Pancreas (tissue), 10 donors: ENCODE results near the gene DNAH12. TPM values are rescaled to one million over a fixed set of nuclear protein-coding genes. Genes with fewer than 3 reads are reported as not detected.

Experiments used
- ATAC-seq, 4 donors: fragments of 200-7000 bp; cut with Tn5 transposase; one replicate each; pipeline versions ENCODE4 v1.8.0 to v1.9.1; 2020; ENCODE audit warnings: mild to moderate bottlenecking in 4 of 4, moderate library complexity in 4 of 4
- DNase-seq, 6 donors: peaks; one replicate each; pipeline ENCODE4 v3.0.0-alpha.2; 2020
- FAIRE-seq: peaks from 2 replicates; lab custom pipeline; 2012; peaks lifted over from hg19 to GRCh38; lab: Jason Lieb, UNC
- H3K27ac ChIP-seq, 4 donors: fragments of 200-600 bp; sonication (generic); 1 replicate in 3 of 4; 2 replicates in 1 of 4; pipeline versions ENCODE4 v1.5.0 to v1.8.0; 2020
- H3K27me3 ChIP-seq, 4 donors: fragments of 200-600 bp; one replicate each; pipeline ENCODE4 v1.8.0; 2021
- H3K36me3 ChIP-seq, 3 donors: fragments of 200-600 bp; sonication (generic) in 1 of 3; one replicate each; pipeline versions ENCODE4 v1.5.0 to v1.8.0; 2020 to 2021
- H3K4me1 ChIP-seq, 3 donors: fragments of 200-600 bp; one replicate each; pipeline ENCODE4 v1.8.0; 2021
- H3K4me3 ChIP-seq, 4 donors: fragments of 200-600 bp; sonication (generic) in 2 of 4; one replicate each; pipeline versions ENCODE4 v1.5.0 to v1.8.0; 2020 to 2021
- H3K9me3 ChIP-seq, 4 donors: fragments of 200-600 bp; one replicate each; pipeline ENCODE4 v1.8.0; 2021
- CTCF ChIP-seq, 4 donors: fragments of 200-600 bp; sonication (generic) in 3 of 4; IDR thresholded peaks; one replicate each; pipeline versions ENCODE4 v1.5.0 to v1.8.0; 2021; ENCODE audit warnings: antibody characterized with exemption in 4 of 4
- WGBS, 2 donors: extraction: QIAGEN DNeasy Blood & Tissue Kit; methylation state at CpG; one replicate each; pipeline ENCODE4 v1.1.7; 2013; 5-methylcytosine and 5-hydroxymethylcytosine counted together
- intact Hi-C, 3 donors: fragments of 100-400 bp; cut with DNase I; formaldehyde crosslinking; loops; one replicate each; pipeline versions ENCODE4 v1.11.1 to v1.14.2; 2022
- polyA plus RNA-seq, 2 donors: library from polyadenylated mRNA; stranded (reverse); fragments of 200-250 nt; gene quantifications; one replicate each; pipeline ENCODE4 v1.2.3, GENCODE V29; 2013
- total RNA-seq, 6 donors: library from RNA; stranded (reverse); fragmentation: NEBNext Ultra II Directional in 4 of 6; extraction: Animal tissue kit (Norgen Biotek cat#: 25700) in 4 of 6; gene quantifications; one replicate each; pipeline versions ENCODE4 v1.2.1 to v1.2.4, GENCODE V29; 2021 to 2023
- donor health status: healthy with polysubstance abuse.
- donor health status: DM: no; HTN: no; CAD: no; lungs with moderate emphysema.
- donor health status: DM: no; HTN: no; CAD: no.
- donor health status: control.
- donor health status: control.
- donor health status: Bipolar disorder and iron deficiency.
- donor health status: DM: yes; HTN: yes; CAD: no.
- donor health status: DM: no; HTN: no; CAD: no.
- donor health status: DM: no; HTN: no; CAD: no.
- donor health status: DM: yes; HTN: yes; CAD: no.

DNAH12 gene
- total and polyA plus RNA-seq, 8 donors = 0.38 to 6.1 (median 0.90) TPM

- Histone ChIP-seq H3K4me3 (no peak overlapping the region), H3K27ac (no peak overlapping the region), H3K36me3 (peaks cover 0 to 11% (median 4%) of the 10 kb centered on the region in 3 donors), H3K4me1 (no peaks in the 10 kb centered on the region), H3K27me3 (no peaks in the 10 kb centered on the region), H3K9me3 (no peaks in the 10 kb centered on the region)
- no peak for FAIRE-seq
- intact Hi-C loops = no loop called here
- no peak for TF ChIP-seq CTCF (IDR thresholded peaks at IDR 0.05)
- ATAC-seq = no peak
- no peak for DNase-seq
- 97 to 99% methylated on average over 6 of the region's 6 CpGs for WGBS, 2 donors
Observed at GRCh38 chr3:57274845-57275244, 269.3 kb downstream of the DNAH12 start.

DNA sequence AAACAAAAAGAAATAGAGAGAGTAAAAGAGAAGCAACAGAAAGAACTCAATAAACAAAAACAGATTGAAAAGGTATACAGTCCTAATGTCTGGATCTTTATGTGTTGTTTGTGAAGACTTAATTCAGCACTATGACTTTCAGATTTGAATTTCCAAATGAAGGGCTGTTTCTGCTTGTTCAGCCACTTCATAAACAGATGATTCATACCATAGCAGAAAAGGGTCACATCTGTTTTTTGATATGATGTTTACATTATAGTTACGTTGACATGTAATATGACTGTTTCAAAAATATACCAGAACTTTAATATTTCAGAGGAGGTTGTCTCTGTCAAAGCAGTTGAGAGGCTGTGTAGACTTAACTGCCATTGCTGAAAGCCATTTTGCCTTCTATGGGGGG, 275.7 kb downstream of the DNAH12 start:
- H3K4me1 ChIP-seq = no peaks in the 10 kb centered on the region
- no peaks in the 10 kb centered on the region for H3K27me3 ChIP-seq
- no peak for ATAC-seq
- H3K9me3 ChIP-seq = no peaks in the 10 kb centered on the region
- H3K36me3 ChIP-seq = peaks cover 0 to 37% (median 16%) of the 10 kb centered on the region in 3 donors
- no peak for FAIRE-seq
- no peak overlapping the region for H3K27ac ChIP-seq
- H3K4me3 ChIP-seq = no peak overlapping the region
- no peak for TF ChIP-seq CTCF (IDR thresholded peaks at IDR 0.05)
- 95 to 98% methylated on average over 1 of the region's 1 CpG for WGBS, 2 donors
- intact Hi-C loops = no loop called here
- DNase-seq = no peak

- WGBS, 2 donors = 93 to 94% methylated on average over 3 of the region's 3 CpGs
- H3K4me1 ChIP-seq = no peaks in the 10 kb centered on the region
- no peak overlapping the region for H3K4me3 ChIP-seq
- no peak for DNase-seq
- H3K27ac ChIP-seq = no peak overlapping the region
- H3K9me3 ChIP-seq = no peaks in the 10 kb centered on the region
- intact Hi-C loops = no loop called here
- no peak for TF ChIP-seq CTCF (IDR thresholded peaks at IDR 0.05)
- no peak for FAIRE-seq
- no peaks in the 10 kb centered on the region for H3K27me3 ChIP-seq
- peaks cover 0 to 59% (median 31%) of the 10 kb centered on the region in 3 donors for H3K36me3 ChIP-seq
- no peak for ATAC-seq
Observed at GRCh38 chr3:57261929-57262328, 282.2 kb downstream of the DNAH12 start.

DNA sequence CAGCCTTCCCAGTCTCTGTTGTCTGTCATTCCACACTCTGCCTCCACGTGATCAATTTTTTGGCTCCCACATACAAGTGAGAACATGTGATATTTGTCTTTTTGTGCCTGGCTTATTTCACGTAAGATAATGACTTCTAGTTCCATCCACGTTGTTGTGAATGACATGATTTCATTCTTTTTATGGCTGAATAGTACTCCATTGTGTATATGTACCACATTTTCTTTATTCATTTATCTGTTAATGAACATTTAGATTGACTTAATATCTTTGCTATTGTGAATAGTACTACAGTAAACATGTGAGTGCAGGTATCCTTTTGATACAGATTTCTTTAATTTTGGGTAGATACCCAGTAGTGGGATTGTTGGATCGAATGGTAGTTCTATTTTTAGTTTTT, 283.0 kb downstream of the DNAH12 start:
- Histone ChIP-seq H3K4me1 (no peaks in the 10 kb centered on the region), H3K9me3 (no peaks in the 10 kb centered on the region), H3K27me3 (no peaks in the 10 kb centered on the region), H3K27ac (no peak overlapping the region), H3K36me3 (peaks cover 0 to 61% (median 31%) of the 10 kb centered on the region in 3 donors), H3K4me3 (no peak overlapping the region)
- DNase-seq = no peak
- no peak for TF ChIP-seq CTCF (IDR thresholded peaks at IDR 0.05)
- WGBS, 2 donors = 70 to 72% methylated on average over 4 of the region's 4 CpGs
- ATAC-seq = no peak
- intact Hi-C loops = no loop called here
- no peak for FAIRE-seq

DNA sequence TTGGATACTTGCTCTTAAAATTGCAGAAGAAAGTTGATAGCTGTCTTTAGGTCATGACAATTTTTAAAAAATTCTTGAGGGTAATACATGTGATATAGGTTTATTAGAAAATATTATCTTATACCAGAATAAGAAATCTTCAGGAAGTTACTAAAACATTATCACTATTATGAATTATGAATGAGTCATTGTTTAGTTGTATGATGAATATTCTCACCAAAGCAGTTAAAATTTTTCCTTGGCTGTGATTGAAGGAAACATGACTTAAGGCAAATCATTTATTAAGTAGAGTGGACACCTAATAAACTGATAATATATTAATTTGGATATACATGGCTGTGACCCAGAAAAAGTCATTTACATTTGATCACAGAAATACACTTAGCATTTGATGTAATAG, 286.5 kb downstream of the DNAH12 start:
- DNase-seq = no peak
- ATAC-seq = no peak
- Histone ChIP-seq H3K4me1 (peaks cover 0 to 5% (median 0%) of the 10 kb centered on the region in 3 donors), H3K4me3 (no peak overlapping the region), H3K9me3 (no peaks in the 10 kb centered on the region), H3K27ac (no peak overlapping the region), H3K27me3 (no peaks in the 10 kb centered on the region), H3K36me3 (peaks cover 0 to 44% (median 21%) of the 10 kb centered on the region in 3 donors)
- no peak for FAIRE-seq
- intact Hi-C loops = no loop called here
- no peak for TF ChIP-seq CTCF (IDR thresholded peaks at IDR 0.05)
